Cerebellar cortex (tissue), 1 donor: ENCODE data around the gene CPD.
"Not testable (repeated sequence)": the region's sequence is repeated elsewhere in the genome, so short reads cannot be mapped to it uniquely, and the experiment has no call there.

Experiments used
- DNase-seq: peaks from one replicate; pipeline ENCODE4 v3.0.0-alpha.2; 2015; ENCODE audit warnings: low spot score

CPD gene

DNA sequence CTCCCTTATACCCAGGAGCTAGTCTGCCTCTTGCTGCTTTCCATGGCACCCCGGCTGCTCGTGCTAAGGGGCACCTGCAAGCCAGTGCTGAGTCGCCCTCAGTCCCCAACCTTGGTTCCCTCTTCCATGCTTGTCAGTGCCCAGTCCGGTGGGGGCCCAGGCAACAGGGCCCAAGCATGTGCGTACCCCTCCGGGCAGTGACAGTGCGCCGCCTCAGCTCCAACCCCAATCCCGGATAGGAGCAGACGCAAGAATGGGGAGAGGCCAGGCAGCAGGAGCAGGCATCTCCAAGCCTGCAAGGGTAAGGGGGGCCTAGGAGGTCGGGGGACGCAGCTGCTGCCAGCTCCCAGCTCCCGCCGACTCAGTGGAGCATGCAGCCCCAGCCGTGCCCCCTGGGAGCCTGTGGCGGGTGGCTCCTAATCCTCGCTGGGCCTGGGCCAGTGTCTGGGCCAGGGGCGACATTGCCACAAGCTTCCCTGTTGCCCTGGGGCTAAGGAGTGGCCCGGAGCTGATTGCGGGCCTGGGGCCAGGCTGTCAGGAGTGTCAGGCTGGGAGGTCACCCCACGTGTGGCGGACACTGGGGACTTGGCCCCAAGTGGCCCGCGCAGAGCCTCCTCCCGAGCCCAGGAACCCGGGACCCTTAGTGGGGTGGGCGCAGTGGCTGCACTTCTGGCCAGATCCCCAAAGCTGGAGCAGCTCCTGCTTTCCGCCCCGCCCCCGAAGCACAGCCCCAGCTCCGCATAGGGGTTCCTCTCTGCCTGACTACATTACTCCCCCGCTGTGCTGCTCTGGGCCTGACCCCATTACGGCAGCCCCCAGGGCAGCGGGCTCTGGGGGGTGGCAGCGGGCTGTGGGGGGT is 9.8 kb downstream of the CPD start:
- no peak for DNase-seq

DNA sequence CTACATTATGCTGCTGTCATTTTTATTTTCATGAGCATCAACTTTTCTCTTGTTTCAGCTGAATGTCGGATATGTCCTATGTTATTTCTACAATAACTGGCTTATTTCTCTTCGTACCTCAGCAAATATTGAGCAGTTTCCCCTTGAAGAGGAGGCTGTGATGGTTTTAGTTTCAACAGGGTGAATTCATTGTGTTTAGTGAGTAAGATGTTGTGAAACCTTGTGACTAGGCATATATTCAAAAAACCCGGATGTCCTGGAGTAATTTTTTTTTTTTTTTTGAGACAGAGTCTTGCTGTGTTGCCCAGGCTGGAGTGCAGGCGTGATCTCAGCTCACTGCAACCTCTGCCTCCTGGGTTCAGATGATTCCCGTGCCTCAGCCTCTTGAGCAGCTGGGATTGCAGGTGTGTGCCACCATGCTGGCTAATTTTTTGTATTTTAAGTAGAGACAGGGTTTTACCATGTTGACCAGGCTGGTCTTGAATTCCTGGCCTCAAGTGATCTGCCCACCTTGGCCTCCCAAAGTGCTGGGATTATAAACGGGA is 11.1 kb downstream of the CPD start:
- no peak for DNase-seq

DNA sequence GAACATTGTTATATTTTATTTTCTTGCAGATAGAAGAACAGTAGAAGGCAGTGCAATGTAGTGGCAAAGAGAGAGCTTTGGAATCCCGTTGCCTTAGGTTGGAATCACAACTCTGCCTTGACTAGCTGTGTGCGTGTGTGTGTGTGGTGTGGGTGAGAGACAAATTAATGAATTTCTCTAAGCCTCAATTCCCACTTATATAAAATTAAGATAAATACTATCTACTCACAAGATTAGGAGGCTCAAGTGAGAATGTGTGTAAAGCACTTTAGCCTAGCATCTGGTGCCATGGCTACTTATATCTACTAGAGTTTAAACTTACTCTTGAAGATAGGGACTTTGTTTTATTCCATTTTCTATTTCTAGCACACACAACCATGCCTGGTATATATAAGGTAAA is 12.8 kb downstream of the CPD start:
- no peak for DNase-seq

DNA sequence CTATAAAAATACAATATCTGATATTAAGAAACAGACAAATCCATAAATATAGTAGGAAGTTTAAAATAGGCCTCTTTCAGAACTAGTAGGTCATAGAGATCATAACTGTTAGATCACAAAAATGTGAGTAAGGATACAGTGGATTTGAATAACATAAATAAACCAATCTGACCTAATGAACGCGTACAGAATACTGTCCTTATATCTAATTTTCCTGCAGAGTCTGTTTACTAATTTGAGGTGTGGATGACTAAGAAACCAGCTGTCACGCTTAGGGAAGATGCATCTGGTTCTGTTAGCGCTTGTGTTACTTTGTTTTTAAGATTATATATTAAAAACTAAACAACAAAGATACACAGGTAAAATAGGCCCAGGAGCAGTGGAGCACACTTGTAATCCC is 14.8 kb downstream of the CPD start:
- no peak for DNase-seq

DNA sequence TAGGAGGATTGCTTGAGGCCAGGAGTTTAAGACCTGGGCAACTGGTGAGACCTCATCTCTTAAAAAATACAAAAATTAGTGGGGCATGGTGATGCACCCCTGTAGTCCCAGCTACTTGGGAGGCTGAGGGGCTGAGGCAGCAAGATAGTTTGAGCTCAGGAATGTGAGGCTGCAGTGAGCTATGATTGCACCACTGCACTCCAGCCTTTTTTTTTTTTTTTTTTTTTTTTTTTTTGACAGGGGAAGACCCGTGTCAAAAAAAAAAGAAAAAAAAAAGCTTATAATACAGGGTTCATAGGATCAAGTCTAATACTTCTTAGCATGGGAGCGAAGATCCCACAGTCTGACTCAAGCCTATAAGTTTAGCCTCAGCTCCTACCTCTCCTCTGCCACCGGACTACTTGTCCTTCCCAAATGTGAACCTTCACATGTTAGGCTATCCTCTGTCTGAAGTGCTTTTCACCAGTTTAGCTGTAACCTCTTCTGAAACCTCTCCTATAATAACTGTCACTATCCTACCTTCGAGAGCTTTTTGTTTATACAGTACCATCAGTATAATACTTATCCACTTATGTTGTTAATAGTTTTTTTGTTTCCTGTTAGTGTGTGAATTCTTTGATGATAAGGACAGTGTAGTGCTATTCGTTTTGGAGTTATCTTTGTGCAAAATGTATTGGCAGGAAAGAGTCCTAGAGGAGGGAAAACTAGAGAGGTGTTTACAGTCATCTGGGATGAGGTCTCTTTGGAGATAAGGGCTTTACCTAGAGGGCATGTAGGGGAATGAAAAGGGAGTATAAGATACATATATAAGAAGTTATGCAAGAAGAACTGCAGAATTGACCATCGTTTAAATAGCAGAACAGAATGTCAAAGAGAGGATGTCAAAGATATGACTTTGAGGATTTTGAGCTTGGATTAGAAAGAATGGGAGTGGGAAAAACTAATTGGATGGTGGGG is 15.5 kb downstream of the CPD start:
- DNase-seq = no peak

DNA sequence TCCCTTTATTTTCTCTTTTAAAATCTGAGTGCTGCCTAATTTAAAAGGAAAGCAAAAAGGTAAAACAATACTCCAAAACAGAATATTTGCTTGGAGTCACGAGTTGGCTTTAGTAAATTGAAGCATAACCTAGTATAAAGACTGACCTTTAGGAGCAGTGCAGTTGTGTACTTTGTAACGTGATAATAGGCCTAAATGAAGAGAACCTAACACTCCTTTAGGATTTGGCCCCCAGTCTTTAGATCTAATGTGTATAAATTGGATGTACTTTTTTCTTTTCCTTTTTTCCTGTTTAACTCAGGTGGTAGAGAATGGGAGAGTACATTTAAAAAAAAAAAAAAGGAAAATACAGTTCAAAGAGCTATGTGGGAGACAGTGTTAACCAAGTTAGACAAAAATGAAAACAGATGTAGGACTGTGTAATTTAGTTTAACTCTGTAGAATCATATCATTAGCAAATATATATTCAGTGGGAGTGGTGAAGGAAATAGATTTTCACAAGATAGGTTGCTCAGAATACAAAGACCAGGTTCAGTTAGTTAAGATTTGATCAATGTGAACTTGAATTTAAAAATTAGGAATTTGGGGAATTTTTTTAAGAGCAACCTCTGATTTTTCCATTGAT is 16.8 kb downstream of the CPD start:
- DNase-seq = no peak

DNA sequence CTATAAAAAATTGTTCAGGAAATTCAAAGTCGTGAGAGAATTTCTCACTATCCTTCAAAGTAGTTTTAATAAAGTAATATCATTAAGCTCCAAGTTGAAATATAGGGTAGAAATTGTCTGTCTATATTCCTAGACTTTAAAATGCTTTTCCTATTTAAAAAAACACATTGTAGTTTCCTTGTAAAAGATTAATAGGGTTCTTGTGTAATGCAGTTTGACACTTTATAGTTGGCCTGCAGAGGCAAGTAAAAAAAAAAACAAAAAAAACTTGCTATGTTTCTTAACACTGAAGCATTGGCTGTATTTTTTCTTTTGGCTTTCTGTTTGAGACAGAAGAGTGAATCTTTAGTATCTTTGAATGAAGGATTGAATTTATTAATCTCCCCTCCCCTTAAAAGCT is 17.4 kb downstream of the CPD start:
- DNase-seq = no peak

DNA sequence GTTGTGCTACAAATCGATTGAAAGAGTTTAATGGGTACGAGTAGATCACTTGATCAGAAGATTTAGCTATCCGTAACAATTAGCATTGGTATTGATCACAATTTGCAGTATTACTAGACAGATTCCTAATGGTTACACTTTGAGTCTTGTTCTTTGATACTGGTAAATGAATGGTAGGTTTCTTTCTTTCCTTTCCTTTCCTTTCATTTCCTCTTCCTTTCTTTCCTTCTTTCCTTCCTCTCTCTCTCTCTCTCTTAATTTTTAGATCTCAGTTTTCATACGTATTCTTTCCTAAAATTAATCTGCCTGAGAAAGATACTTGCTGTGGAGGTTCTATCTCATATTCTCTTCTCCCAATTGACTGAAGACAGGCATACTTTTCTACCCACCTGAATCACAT is 17.9 kb downstream of the CPD start:
- DNase-seq = no peak

DNA sequence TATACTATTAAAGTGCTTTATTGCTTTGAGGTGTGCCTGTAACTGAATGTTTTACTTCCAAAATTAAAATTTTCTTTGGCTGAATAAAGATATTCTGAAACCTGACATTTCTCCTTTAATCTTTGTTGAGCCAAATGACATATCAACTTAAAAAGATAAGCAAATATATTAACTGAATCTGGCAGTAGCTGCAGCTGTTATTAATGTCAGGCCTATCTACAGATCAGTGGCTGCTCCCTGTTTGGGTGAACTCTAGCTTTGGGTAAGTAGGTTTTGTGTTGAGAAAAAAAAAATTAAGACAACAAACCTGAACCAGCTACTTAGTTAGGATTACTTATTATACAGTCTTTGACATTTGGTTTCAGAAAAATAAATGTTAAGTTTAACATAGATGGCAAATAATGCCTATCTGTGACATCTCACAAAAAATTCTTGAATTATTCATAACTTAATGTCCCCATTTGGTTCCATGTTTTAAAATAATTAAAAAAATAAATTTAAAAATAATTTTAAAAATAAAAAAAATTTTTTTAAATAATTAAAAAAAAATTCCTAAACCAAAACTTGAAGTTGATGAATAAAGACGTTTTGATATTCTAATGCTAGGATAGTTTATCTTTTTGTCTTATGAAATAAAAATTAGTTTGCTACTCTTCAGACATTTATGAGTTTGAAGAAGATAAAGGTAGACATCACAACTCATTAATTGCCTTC is 19.8 kb downstream of the CPD start:
- no peak for DNase-seq

DNA sequence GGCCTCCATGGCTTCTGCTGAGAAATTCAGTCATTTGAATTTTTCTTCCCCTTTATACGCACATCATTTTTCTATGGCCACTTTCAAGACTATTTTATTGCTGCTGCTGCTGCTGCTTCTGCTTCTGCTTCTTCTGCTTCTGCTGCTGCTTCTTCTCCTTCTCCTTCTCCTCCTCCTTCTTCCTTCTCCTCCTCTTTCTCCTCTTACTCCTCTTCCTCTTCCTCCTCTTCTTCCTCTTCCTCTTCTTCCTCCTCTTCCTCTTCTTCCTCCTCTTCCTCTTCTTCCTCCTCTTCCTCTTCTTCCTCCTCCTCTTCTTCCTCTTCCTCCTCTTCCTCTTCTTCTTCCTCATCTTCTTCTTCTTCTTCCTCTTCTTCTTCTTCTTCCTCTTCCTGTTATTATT is 22.4 kb downstream of the CPD start:
- DNase-seq = no peak

DNA sequence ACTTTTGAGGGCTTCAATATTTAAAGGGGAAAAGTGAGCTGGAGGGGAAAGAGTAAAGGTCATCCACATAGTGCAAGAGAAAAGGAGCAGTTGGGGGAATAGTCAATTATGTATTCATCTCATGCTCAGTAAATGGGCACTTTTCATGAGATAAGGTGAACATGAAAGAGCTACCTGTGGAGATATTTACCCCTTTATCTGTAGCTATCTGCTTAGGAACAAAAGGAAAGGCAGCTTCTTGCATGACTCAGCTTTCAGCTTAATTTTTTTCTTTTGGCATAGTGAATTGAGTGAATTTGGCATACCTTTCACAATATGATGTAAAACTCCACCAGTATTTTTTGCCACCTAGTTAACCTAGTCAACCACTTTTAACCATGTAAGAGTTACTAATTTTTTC is 26.4 kb downstream of the CPD start:
- no peak for DNase-seq

DNA sequence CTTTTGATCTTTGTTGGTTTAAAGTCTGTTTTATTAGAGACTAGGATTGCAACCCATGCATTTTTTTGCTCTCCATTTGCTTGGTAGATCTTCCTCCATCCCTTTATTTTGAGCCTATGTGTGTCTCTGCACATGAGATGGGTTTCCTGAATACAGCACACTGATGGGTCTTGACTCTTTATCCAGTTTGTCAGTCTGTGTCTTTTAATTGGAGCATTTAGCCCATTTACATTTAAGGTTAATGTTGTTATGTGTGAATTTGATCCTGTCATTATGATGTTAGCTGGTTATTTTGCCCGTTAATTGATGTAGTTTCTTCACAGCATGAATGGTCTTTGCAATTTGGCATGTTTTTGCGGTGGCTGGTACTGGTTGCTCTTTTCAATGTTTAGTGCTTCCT is 31.9 kb downstream of the CPD start:
- DNase-seq = not testable (repeated sequence)

DNA sequence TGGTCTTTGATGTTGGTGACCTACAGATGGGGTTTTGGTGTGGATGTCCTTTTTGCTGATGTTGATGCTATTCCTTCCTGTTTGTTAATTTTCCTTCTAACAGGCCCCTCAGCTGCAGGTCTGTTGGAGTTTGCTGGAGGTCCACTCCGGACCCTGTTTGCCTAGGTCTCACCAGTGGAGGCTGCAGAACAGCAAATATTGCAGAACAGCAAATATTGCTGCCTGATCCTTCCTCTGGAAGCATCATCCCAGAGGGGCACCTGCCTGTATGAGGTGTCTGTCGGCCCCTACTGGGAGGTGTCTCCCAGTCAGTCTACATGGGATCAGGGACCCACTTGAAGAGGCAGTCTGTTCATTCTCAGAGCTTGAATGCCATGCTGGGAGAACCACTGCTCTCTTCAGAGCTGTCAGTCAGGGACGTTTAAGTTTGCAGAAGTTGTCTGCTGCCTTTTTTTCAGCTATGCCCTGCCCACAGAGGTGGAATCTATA is 33.3 kb downstream of the CPD start:
- not testable (repeated sequence) for DNase-seq

DNA sequence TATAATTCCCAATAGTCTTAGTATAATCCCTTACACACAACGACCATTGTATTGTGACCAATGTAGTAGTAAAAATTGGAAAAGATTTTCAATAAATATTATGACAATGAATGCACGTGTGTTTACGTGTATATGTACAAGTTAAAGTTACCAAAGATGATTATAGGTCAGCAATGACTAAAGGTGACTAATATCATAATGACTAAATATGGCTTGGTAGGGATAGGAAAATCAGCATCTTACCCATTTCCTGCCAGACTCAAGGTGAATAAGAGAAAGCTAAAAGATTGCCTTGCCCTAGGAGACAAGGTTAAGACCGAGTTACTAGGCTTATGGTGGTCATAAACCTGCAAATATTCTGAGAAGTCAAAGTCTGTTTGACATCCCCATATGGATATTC is 34.4 kb downstream of the CPD start:
- DNase-seq = no peak

DNA sequence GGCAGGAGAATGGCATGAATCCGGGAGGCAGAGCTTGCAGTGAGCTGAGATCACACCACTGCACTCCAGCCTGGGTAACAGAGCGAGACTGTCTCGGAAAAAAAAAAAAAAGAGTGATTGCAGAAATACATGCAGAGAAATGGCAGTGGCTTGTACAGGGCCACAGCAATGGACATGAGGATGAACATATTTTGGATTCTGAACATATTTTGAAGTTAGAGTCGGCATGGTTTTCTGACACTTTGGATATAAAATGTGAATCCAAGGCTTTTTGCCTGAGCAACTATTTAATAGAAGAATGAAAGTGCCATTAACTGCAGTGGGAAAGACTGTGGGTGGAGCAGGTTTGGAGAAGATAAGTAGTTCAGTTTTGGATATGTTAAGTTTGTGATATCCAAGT is 35.8 kb downstream of the CPD start:
- DNase-seq = no peak

DNA sequence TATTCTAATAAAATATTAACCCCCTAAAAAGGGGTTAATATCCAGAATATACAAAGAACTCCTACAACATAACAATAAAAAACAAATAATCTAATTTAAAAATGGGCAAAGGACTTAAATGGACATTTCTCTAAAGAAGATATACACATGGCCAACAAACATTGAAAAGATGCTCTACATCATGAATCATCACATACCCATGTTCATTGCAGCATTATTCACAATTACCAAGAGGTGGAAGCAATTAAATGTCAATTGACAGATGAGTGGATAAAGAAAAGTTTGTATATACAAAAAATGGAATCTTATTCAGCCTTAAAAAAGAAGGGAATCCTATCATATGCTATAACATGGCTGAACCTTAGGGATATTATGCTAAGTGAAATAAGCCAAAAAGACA is 36.8 kb downstream of the CPD start:
- DNase-seq = no peak

DNA sequence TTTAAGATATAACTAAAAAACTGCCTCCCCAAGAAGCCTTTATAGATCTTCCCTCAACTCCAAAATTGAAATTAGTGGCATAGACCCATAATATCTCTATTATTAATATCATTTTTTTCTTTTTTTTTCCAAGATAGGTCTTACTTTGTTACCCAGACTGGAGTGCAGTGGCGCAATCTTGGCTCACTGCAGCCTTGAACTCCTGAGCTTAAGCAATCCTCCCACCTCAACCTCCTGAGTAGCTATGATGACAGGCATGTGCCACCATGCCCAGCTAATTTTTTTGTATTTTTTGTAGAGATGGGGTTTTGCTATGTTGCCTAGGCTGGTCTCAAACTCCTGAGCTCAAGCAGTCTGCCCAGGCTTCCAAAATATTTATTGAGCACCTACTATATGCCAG is 39.3 kb downstream of the CPD start:
- DNase-seq = not testable (repeated sequence)

DNA sequence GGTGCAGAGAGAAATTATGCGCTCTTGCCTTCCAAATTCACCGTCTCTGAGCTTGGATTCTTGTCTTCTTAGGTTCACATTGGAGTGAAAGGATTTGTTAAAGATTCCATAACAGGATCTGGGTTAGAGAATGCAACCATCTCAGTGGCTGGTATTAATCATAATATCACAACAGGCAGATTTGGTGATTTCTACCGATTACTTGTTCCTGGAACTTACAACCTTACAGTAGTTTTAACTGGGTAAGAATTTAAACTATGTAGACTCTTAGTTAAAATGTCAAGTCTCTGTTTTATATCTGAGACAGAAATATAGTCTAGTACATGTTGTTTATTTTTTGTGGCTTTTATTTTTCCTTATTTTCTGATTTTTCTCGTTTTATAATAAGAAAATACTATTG is 42.9 kb downstream of the CPD start:
- no peak for DNase-seq

DNA sequence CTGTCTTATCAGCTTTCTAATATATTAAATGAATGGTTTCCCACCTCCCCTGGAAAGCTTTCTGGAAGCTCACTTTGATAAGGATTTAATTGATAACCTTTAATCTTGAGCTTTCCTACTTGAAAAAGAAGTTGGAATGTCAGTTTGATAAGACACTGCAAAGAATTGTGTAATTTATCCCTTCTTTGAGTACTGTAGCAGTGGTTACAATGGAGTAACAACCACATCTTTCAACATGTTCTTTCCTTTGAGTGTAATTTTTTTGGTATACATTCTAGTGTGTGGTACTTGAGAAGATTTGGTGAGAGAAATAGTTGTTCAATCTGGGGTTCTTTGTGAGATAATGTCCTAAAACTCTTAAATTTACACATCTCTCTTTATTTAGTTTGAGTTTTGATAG is 43.4 kb downstream of the CPD start:
- DNase-seq = no peak

DNA sequence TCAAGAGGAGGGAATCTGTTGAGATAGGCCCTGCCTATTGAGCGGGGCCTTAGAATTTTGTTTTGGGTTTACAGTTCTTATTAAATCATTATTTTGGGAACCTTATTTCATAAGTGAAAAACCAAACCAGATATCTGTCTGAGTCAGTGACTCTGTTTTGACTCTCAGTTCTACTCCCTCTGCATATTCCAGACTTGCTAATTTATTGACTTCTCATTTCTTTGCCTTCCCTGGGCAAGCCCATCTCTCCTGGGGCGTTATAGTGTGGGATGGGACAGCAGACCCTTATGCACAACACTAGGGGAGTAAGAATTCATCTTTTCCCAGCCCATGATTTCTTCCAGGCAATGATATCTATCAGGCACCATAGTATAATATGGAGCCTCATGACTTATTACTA is 45.7 kb downstream of the CPD start:
- DNase-seq = no peak

DNA sequence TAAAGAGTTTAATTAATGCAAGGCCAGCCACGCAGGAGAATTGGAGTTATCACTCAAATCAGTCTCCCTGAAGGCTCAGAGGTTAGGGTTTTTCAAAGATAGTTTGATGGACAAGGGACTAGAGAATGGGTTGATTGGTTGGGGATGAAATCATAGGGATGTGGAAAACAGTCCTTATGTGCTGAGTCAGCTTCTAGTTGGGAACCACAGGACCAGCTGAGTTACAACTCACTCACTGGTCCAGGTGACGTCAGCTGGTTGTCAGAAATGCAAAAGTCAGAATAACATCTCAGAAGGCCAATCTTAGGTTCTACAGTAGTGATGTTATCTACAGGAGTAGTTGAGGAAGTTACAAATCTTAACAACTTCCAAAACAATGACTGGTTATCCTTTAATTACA is 47.6 kb downstream of the CPD start:
- DNase-seq = no peak

DNA sequence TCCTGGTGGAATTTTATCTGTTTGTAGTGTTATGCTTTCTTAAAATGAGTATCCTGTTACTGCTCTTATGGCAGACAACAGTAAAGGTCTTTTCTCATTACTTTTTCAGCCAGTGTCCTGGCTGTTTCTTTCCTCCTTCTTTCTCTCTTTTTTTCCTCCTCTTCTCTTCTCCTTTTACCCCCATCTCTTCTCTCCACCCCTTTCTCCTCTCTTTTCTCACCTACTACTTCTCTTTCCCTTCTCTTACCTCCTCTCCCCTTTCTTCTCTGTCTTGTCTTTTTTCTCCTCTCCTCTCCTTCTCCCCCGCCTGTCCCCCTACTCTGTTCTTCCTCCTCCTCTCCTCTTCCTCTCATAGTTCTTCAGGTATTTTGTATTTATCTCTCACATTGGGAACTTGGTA is 48.9 kb downstream of the CPD start:
- DNase-seq = no peak
